ENCODE results near the gene SMURF1.
A peak's percentile ranks its signal among the peaks of the same experiment; 100 is the strongest.

The SMURF1 gene

GRCh38 chr7:98993024-98993897, 150.6 kb downstream of the SMURF1 start:
- Histone ChIP-seq H3K9me3 (replicated peaks in 1 of 2; ENCODE audit: control insufficient read depth in 2 of 2, insufficient read depth in 1 of 2, low read depth in 1 of 2, low read length in 2 of 2) (peaks cover 0 to 2% of the 10 kb centered on the region in 2 donors), H4K8ac (ENCODE audit: low read depth, low read length) (no peak overlapping the region), H3K36me3 (replicated peaks in 1 of 2; ENCODE audit: control insufficient read depth in 2 of 2, insufficient read depth in 2 of 2, low read length in 2 of 2) (peaks cover 69 to 100% of the 10 kb centered on the region in 2 donors), H2AFZ (ENCODE audit: low read length) (no peak overlapping the region), H3K79me1 (ENCODE audit: low read depth, low read length) (no peaks in the 10 kb centered on the region), H2BK12ac (ENCODE audit: low read length) (no peak overlapping the region), H3K27ac (replicated peaks; ENCODE audit: low read length) (no peak overlapping the region), H3K23ac (ENCODE audit: low read depth, low read length, poor library complexity) (peak overlapping the region; percentile 70), H3K4me2 (ENCODE audit: insufficient read depth, low read length, poor library complexity, severe bottlenecking) (no peak overlapping the region), H3K4me1 (ENCODE audit: control insufficient read depth in 2 of 2, insufficient read depth in 1 of 2, low read depth in 1 of 2, low read length in 2 of 2) (no peaks in the 10 kb centered on the region), H3K4ac (ENCODE audit: low read length) (no peak overlapping the region), H3K4me3 (ENCODE audit: low read length in 2 of 2) (no peak overlapping the region), H2AK5ac (ENCODE audit: low read depth, low read length) (no peak overlapping the region), H2BK5ac (ENCODE audit: low read length) (no peak overlapping the region), H3K9ac (ENCODE audit: low read depth, low read length, poor library complexity) (peak overlapping the region; percentile 25), H3K27me3 (ENCODE audit: control insufficient read depth in 3 of 3, insufficient read depth in 3 of 3, low read depth in 1 of 3, low read length in 3 of 3) (no peaks in the 10 kb centered on the region), H4K91ac (ENCODE audit: low read depth, low read length, poor library complexity) (no peak overlapping the region), H2BK120ac (ENCODE audit: low read depth, low read length) (no peak overlapping the region), H3K14ac (ENCODE audit: low read length) (no peak overlapping the region), H2BK15ac (ENCODE audit: low read length) (no peak overlapping the region), H3K18ac (ENCODE audit: low read length) (no peak overlapping the region)
- DNase-seq (ENCODE audit: low spot score), result no peak
- WGBS, 2 donors (ENCODE audit: extremely low coverage in 2 of 2, insufficient read length in 2 of 2, insufficient replicate concordance in 1 of 2), result no CpG with 5 or more reads among the region's 32 CpGs

- H3K4me3 ChIP-seq (ENCODE audit: low read length in 2 of 2), result no peak overlapping the region
- H3K27ac ChIP-seq (replicated peaks; ENCODE audit: low read length), result no peak overlapping the region
- H4K91ac ChIP-seq (ENCODE audit: low read depth, low read length, poor library complexity), result no peak overlapping the region
- no peak overlapping the region for H2BK15ac ChIP-seq (ENCODE audit: low read length)
- no peak overlapping the region for H4K8ac ChIP-seq (ENCODE audit: low read depth, low read length)
- H3K9me3 ChIP-seq (replicated peaks in 1 of 2; ENCODE audit: control insufficient read depth in 2 of 2, insufficient read depth in 1 of 2, low read depth in 1 of 2, low read length in 2 of 2), result peaks cover under 1 to 2% of the 10 kb centered on the region in 2 donors
- H3K4me2 ChIP-seq (ENCODE audit: insufficient read depth, low read length, poor library complexity, severe bottlenecking), result no peak overlapping the region
- no peak overlapping the region for H2BK12ac ChIP-seq (ENCODE audit: low read length)
- H3K4ac ChIP-seq (ENCODE audit: low read length), result no peak overlapping the region
- no peak overlapping the region for H2BK120ac ChIP-seq (ENCODE audit: low read depth, low read length)
- H3K79me1 ChIP-seq (ENCODE audit: low read depth, low read length), result no peaks in the 10 kb centered on the region
- H3K27me3 ChIP-seq (ENCODE audit: control insufficient read depth in 3 of 3, insufficient read depth in 3 of 3, low read depth in 1 of 3, low read length in 3 of 3), result no peaks in the 10 kb centered on the region
- no peak overlapping the region for H3K18ac ChIP-seq (ENCODE audit: low read length)
- H3K4me1 ChIP-seq (ENCODE audit: control insufficient read depth in 2 of 2, insufficient read depth in 1 of 2, low read depth in 1 of 2, low read length in 2 of 2), result no peaks in the 10 kb centered on the region
- no peak overlapping the region for H3K14ac ChIP-seq (ENCODE audit: low read length)
- no peak overlapping the region for H3K9ac ChIP-seq (ENCODE audit: low read depth, low read length, poor library complexity)
- H3K36me3 ChIP-seq (replicated peaks in 1 of 2; ENCODE audit: control insufficient read depth in 2 of 2, insufficient read depth in 2 of 2, low read length in 2 of 2), result peaks cover 74 to 100% of the 10 kb centered on the region in 2 donors
- no peak overlapping the region for H2AFZ ChIP-seq (ENCODE audit: low read length)
- H2BK5ac ChIP-seq (ENCODE audit: low read length), result no peak overlapping the region
- WGBS, 2 donors (ENCODE audit: extremely low coverage in 2 of 2, insufficient read length in 2 of 2, insufficient replicate concordance in 1 of 2), result no CpG with 5 or more reads among the region's 16 CpGs
- no peak for DNase-seq (ENCODE audit: low spot score)
- H3K23ac ChIP-seq (ENCODE audit: low read depth, low read length, poor library complexity), result no peak overlapping the region
- no peak overlapping the region for H2AK5ac ChIP-seq (ENCODE audit: low read depth, low read length)
Measured at GRCh38 chr7:98992076-98992475, 151.8 kb downstream of the SMURF1 start.

GRCh38 chr7:98991141-98991540, 152.8 kb downstream of the SMURF1 start:
- H3K9me3 ChIP-seq (replicated peaks in 1 of 2; ENCODE audit: control insufficient read depth in 2 of 2, insufficient read depth in 1 of 2, low read depth in 1 of 2, low read length in 2 of 2), result peaks cover 2 to 9% of the 10 kb centered on the region in 2 donors
- no peaks in the 10 kb centered on the region for H3K79me1 ChIP-seq (ENCODE audit: low read depth, low read length)
- no peak overlapping the region for H2BK5ac ChIP-seq (ENCODE audit: low read length)
- no peak overlapping the region for H2BK12ac ChIP-seq (ENCODE audit: low read length)
- no peak overlapping the region for H3K4ac ChIP-seq (ENCODE audit: low read length)
- no peaks in the 10 kb centered on the region for H3K4me1 ChIP-seq (ENCODE audit: control insufficient read depth in 2 of 2, insufficient read depth in 1 of 2, low read depth in 1 of 2, low read length in 2 of 2)
- H2BK120ac ChIP-seq (ENCODE audit: low read depth, low read length), result no peak overlapping the region
- no peak overlapping the region for H3K27ac ChIP-seq (replicated peaks; ENCODE audit: low read length)
- H3K4me3 ChIP-seq (ENCODE audit: low read length in 2 of 2), result no peak overlapping the region
- no peaks in the 10 kb centered on the region for H3K27me3 ChIP-seq (ENCODE audit: control insufficient read depth in 3 of 3, insufficient read depth in 3 of 3, low read depth in 1 of 3, low read length in 3 of 3)
- H3K14ac ChIP-seq (ENCODE audit: low read length), result no peak overlapping the region
- no peak overlapping the region for H3K23ac ChIP-seq (ENCODE audit: low read depth, low read length, poor library complexity)
- H2AK5ac ChIP-seq (ENCODE audit: low read depth, low read length), result no peak overlapping the region
- H2AFZ ChIP-seq (ENCODE audit: low read length), result no peak overlapping the region
- no peak overlapping the region for H4K91ac ChIP-seq (ENCODE audit: low read depth, low read length, poor library complexity)
- WGBS, 2 donors (ENCODE audit: extremely low coverage in 2 of 2, insufficient read length in 2 of 2, insufficient replicate concordance in 1 of 2), result no CpG with 5 or more reads among the region's 14 CpGs
- no peak overlapping the region for H3K4me2 ChIP-seq (ENCODE audit: insufficient read depth, low read length, poor library complexity, severe bottlenecking)
- peaks cover 74 to 100% of the 10 kb centered on the region in 2 donors for H3K36me3 ChIP-seq (replicated peaks in 1 of 2; ENCODE audit: control insufficient read depth in 2 of 2, insufficient read depth in 2 of 2, low read length in 2 of 2)
- DNase-seq (ENCODE audit: low spot score), result no peak
- H3K18ac ChIP-seq (ENCODE audit: low read length), result no peak overlapping the region
- no peak overlapping the region for H3K9ac ChIP-seq (ENCODE audit: low read depth, low read length, poor library complexity)
- H4K8ac ChIP-seq (ENCODE audit: low read depth, low read length), result no peak overlapping the region
- no peak overlapping the region for H2BK15ac ChIP-seq (ENCODE audit: low read length)

GRCh38 chr7:98990356-98990755, 153.6 kb downstream of the SMURF1 start:
- H3K14ac ChIP-seq (ENCODE audit: low read length), result no peak overlapping the region
- WGBS, 2 donors (ENCODE audit: extremely low coverage in 2 of 2, insufficient read length in 2 of 2, insufficient replicate concordance in 1 of 2), result no CpG with 5 or more reads among the region's 6 CpGs
- no peak overlapping the region for H2BK5ac ChIP-seq (ENCODE audit: low read length)
- no peak overlapping the region for H2AFZ ChIP-seq (ENCODE audit: low read length)
- H2AK5ac ChIP-seq (ENCODE audit: low read depth, low read length), result no peak overlapping the region
- no peaks in the 10 kb centered on the region for H3K27me3 ChIP-seq (ENCODE audit: control insufficient read depth in 3 of 3, insufficient read depth in 3 of 3, low read depth in 1 of 3, low read length in 3 of 3)
- no peak overlapping the region for H3K4me2 ChIP-seq (ENCODE audit: insufficient read depth, low read length, poor library complexity, severe bottlenecking)
- H3K9me3 ChIP-seq (replicated peaks in 1 of 2; ENCODE audit: control insufficient read depth in 2 of 2, insufficient read depth in 1 of 2, low read depth in 1 of 2, low read length in 2 of 2), result peaks cover 5 to 17% of the 10 kb centered on the region in 2 donors
- H3K23ac ChIP-seq (ENCODE audit: low read depth, low read length, poor library complexity), result no peak overlapping the region
- no peak overlapping the region for H4K91ac ChIP-seq (ENCODE audit: low read depth, low read length, poor library complexity)
- H3K9ac ChIP-seq (ENCODE audit: low read depth, low read length, poor library complexity), result no peak overlapping the region
- no peak overlapping the region for H2BK15ac ChIP-seq (ENCODE audit: low read length)
- no peak overlapping the region for H2BK12ac ChIP-seq (ENCODE audit: low read length)
- no peak for DNase-seq (ENCODE audit: low spot score)
- H3K27ac ChIP-seq (replicated peaks; ENCODE audit: low read length), result no peak overlapping the region
- no peak overlapping the region for H3K4me3 ChIP-seq (ENCODE audit: low read length in 2 of 2)
- no peak overlapping the region for H3K4ac ChIP-seq (ENCODE audit: low read length)
- no peak overlapping the region for H4K8ac ChIP-seq (ENCODE audit: low read depth, low read length)
- no peak overlapping the region for H3K18ac ChIP-seq (ENCODE audit: low read length)
- H3K79me1 ChIP-seq (ENCODE audit: low read depth, low read length), result no peaks in the 10 kb centered on the region
- no peak overlapping the region for H2BK120ac ChIP-seq (ENCODE audit: low read depth, low read length)
- H3K36me3 ChIP-seq (replicated peaks in 1 of 2; ENCODE audit: control insufficient read depth in 2 of 2, insufficient read depth in 2 of 2, low read length in 2 of 2), result peaks cover 73 to 100% of the 10 kb centered on the region in 2 donors
- no peaks in the 10 kb centered on the region for H3K4me1 ChIP-seq (ENCODE audit: control insufficient read depth in 2 of 2, insufficient read depth in 1 of 2, low read depth in 1 of 2, low read length in 2 of 2)
